ENCODE data around the gene TMEM201.

The TMEM201 gene

GRCh38 chr1:9654834-9655723 lies 66.4 kb downstream of the TMEM201 start:
- DNase-seq: peak; percentile 65

GRCh38 chr1:9655836-9656235 lies 67.1 kb downstream of the TMEM201 start:
- DNase-seq: no peak

DNA sequence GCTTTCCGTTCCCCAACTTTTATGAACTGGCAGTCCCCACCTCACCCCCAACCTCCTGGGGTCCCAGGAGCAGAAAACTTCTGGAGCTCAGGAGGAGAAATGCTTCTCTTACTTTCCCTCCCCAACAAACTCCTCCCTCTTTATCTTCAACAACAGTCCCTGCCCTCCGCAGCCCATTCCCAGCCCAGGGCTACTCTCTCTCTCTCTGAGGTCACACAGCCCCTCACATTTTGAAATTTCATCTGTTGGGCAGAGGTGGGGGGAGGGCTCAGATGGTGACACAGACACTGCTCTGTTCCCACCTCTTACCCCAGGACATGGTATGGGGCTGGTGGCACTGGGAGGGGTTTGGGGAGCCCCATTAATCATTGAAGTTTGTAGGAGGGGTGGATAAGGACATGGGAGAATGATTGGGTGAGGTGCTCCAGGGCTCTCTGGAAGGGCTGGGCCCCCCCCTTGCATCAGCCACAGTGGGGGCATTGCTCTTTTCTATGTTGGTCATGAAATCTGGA lies 68.9 kb downstream of the TMEM201 start:
- DNase-seq: no peak

GRCh38 chr1:9658199-9658598 lies 69.5 kb downstream of the TMEM201 start:
- peak; percentile 15 for DNase-seq

DNA sequence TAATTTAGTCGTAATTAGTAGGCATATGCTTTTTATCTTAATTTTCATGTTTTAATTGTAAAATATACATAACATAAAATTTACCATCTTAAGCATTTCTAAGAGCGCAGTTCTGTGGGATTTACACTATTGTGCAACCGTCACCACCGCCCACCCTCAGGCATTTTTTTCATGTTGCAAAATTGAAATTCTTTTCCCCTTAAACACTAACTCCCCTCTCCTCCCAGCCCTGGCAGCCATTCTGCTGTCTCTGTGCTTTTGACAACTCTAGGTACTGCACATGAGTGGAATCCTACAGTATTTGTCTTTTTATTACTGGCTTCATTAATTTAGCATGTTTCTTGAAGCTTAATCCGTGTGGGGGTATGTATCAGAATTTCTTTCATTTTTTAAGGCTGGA lies 70.6 kb downstream of the TMEM201 start:
- no peak for DNase-seq

DNA sequence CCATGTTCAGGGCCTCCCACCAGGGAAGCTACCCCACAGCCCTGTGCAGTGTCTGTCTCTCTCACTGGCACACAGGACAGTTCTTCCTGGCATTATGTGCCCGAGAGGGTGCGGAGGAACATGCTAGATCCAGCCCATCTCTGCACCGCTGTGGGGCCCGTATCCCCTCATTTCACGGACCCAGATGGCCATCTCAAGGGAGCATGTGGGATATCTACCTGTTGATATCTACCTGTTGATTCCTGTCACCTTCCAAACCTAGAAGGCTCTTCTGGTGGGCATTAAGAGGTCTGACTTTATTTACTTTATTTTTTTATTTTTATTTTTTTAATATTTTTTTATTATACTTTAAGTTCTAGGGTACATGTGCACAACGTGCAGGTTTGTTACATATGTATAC lies 74.5 kb downstream of the TMEM201 start:
- DNase-seq: no peak
